Liver (tissue), 9 donors: Measurements from ENCODE around the gene NUDT8. TPM values are rescaled to one million over a fixed set of nuclear protein-coding genes. Genes with fewer than 3 reads are reported as not detected.

ENCODE experiments used
- DNase-seq: peaks from one replicate; pipeline ENCODE4 v3.0.0-alpha.2; 2017; ENCODE audit warnings: low spot score
- H3K27ac ChIP-seq, 2 donors: one replicate each; pipeline ENCODE4 v1.7.0; 2013; ENCODE audit warnings: inconsistent platforms in 2 of 2, low read length in 2 of 2, control low read depth in 1 of 2, low read depth in 1 of 2, mild to moderate bottlenecking in 1 of 2
- H3K27me3 ChIP-seq, 4 donors: one replicate each; pipeline versions ENCODE4 v1.6.1 to v1.7.0; 2013; ENCODE audit warnings: low read length in 3 of 4, inconsistent platforms in 1 of 4, mild to moderate bottlenecking in 1 of 4, moderate library complexity in 1 of 4; ENCODE audit not compliant: control insufficient read depth in 4 of 4, insufficient read depth in 4 of 4
- H3K36me3 ChIP-seq, 4 donors: one replicate each; pipeline versions ENCODE4 v1.6.1 to v1.7.0; 2013; ENCODE audit warnings: low read length in 3 of 4, mild to moderate bottlenecking in 3 of 4, low read depth in 1 of 4, moderate library complexity in 1 of 4; ENCODE audit not compliant: control insufficient read depth in 4 of 4, insufficient read depth in 3 of 4
- H3K4me1 ChIP-seq, 4 donors: one replicate each; pipeline versions ENCODE4 v1.6.1 to v1.7.0; 2013; ENCODE audit warnings: low read length in 3 of 4, mild to moderate bottlenecking in 3 of 4, moderate library complexity in 1 of 4; ENCODE audit not compliant: control insufficient read depth in 4 of 4, insufficient read depth in 4 of 4
- H3K4me3 ChIP-seq, 3 donors: one replicate each; pipeline versions ENCODE4 v1.6.1 to v1.7.0; 2013; ENCODE audit warnings: low read length in 3 of 3, control low read depth in 1 of 3, low read depth in 1 of 3, mild to moderate bottlenecking in 1 of 3
- H3K9ac ChIP-seq, 2 donors: one replicate each; pipeline ENCODE4 v1.7.0; 2013; ENCODE audit warnings: low read length in 2 of 2, mild to moderate bottlenecking in 2 of 2, moderate library complexity in 2 of 2, control low read depth in 1 of 2, low read depth in 1 of 2
- H3K9me3 ChIP-seq, 4 donors: one replicate each; pipeline versions ENCODE4 v1.6.1 to v1.7.0; 2013; ENCODE audit warnings: low read length in 3 of 4; ENCODE audit not compliant: control insufficient read depth in 4 of 4
- EGR1 ChIP-seq, 2 donors: IDR thresholded peaks; 2 replicates each; pipeline ENCODE4 v1.6.1; 2016 to 2018; ENCODE audit warnings: antibody characterized with exemption in 2 of 2, low read depth in 2 of 2
- FOXA1 ChIP-seq: IDR thresholded peaks from 2 replicates; pipeline ENCODE4 v1.6.1; 2016; ENCODE audit warnings: antibody characterized with exemption
- FOXA2 ChIP-seq: IDR thresholded peaks from 2 replicates; pipeline ENCODE4 v1.6.1; 2016; ENCODE audit warnings: antibody characterized with exemption
- GABPA ChIP-seq, 2 donors: IDR thresholded peaks in 1 of 2; conservative IDR thresholded peaks in 1 of 2; 2 replicates each; pipeline ENCODE4 v1.6.1; 2016; ENCODE audit warnings: antibody characterized with exemption in 2 of 2, mild to moderate bottlenecking in 1 of 2, moderate library complexity in 1 of 2
- HNF4A ChIP-seq, 2 donors: conservative IDR thresholded peaks; 2 replicates each; pipeline ENCODE4 v1.6.1; 2016; ENCODE audit warnings: antibody characterized with exemption in 2 of 2, mild to moderate bottlenecking in 2 of 2
- HNF4G ChIP-seq: IDR thresholded peaks from 2 replicates; pipeline ENCODE4 v1.6.1; 2016; ENCODE audit warnings: antibody characterized with exemption
- JUND ChIP-seq, 2 donors: IDR thresholded peaks; 2 replicates each; pipeline ENCODE4 v1.6.1; 2016; ENCODE audit warnings: antibody characterized with exemption in 2 of 2
- NR2F2 ChIP-seq: IDR thresholded peaks from 2 replicates; pipeline ENCODE4 v1.6.1; 2016; ENCODE audit warnings: antibody characterized with exemption
- RAD21 ChIP-seq, 2 donors: IDR thresholded peaks; 2 replicates each; pipeline ENCODE4 v1.6.1; 2016; ENCODE audit warnings: antibody characterized with exemption in 2 of 2, mild to moderate bottlenecking in 2 of 2
- REST ChIP-seq: IDR thresholded peaks from 2 replicates; pipeline ENCODE4 v1.6.1; 2016; ENCODE audit warnings: antibody characterized with exemption, mild to moderate bottlenecking
- RXRA ChIP-seq, 2 donors: IDR thresholded peaks; 2 replicates each; pipeline ENCODE4 v1.6.1; 2017 to 2018; ENCODE audit warnings: antibody characterized with exemption in 2 of 2, mild to moderate bottlenecking in 1 of 2
- SP1 ChIP-seq: IDR thresholded peaks from 2 replicates; pipeline ENCODE4 v1.6.1; 2018; ENCODE audit warnings: antibody characterized with exemption, mild to moderate bottlenecking
- TAF1 ChIP-seq: conservative IDR thresholded peaks from 2 replicates; pipeline ENCODE4 v1.6.1; 2016; ENCODE audit warnings: antibody characterized with exemption, mild to moderate bottlenecking
- YY1 ChIP-seq: IDR thresholded peaks from 2 replicates; pipeline ENCODE4 v1.6.1; 2016; ENCODE audit warnings: antibody characterized with exemption, mild to moderate bottlenecking
- WGBS: extraction: QIAGEN DNeasy Blood & Tissue Kit; methylation state at CpG from one replicate; pipeline ENCODE4 v1.1.7; 2013; 5-methylcytosine and 5-hydroxymethylcytosine counted together
- polyA plus RNA-seq, 2 donors: library from polyadenylated mRNA; stranded (reverse) in 1 of 2; unstranded in 1 of 2; fragments of 200-250 nt in 1 of 2; fragments of >200 nt in 1 of 2; fragmentation: Nextera tagmentation in 1 of 2; extraction: Ambion mirVana in 1 of 2; gene quantifications; one replicate each; pipeline versions ENCODE4 v1.2.1 to v1.2.3, GENCODE V29; 2013 to 2015
- total RNA-seq, 2 donors: library from RNA; depleted of rRNA; stranded (reverse); fragments of >200 nt; gene quantifications; one replicate each; pipeline ENCODE4 v1.2.3, GENCODE V29; 2014
- TF ChIP-seq, protein P1 (sequence below): IDR thresholded peaks from 2 replicates; pipeline ENCODE4 v1.6.1; 2016; ENCODE audit warnings: antibody characterized with exemption
- TF ChIP-seq, protein P2 (sequence below): fragments of 150-350 bp; IDR thresholded peaks from 2 replicates; pipeline ENCODE4 v1.5.1; 2017; ENCODE audit warnings: improper control_type of control experiment, low read depth, low read length; ENCODE audit not compliant: missing input control
- TF ChIP-seq, protein P3 (sequence below): IDR thresholded peaks from 2 replicates; pipeline ENCODE4 v1.6.1; 2016; ENCODE audit warnings: antibody characterized with exemption
- TF ChIP-seq, protein P4 (sequence below): IDR thresholded peaks from 2 replicates; pipeline ENCODE4 v1.6.1; 2016; ENCODE audit warnings: antibody characterized with exemption
- donor health status: healthy.
- donor health status: healthy.
- donor health status: healthy.
- donor health status: healthy.
- donor health status: healthy.

Gene NUDT8
- total and polyA plus RNA-seq, 4 donors, result 19.5 to 66.9 (median 24.4) TPM

DNA sequence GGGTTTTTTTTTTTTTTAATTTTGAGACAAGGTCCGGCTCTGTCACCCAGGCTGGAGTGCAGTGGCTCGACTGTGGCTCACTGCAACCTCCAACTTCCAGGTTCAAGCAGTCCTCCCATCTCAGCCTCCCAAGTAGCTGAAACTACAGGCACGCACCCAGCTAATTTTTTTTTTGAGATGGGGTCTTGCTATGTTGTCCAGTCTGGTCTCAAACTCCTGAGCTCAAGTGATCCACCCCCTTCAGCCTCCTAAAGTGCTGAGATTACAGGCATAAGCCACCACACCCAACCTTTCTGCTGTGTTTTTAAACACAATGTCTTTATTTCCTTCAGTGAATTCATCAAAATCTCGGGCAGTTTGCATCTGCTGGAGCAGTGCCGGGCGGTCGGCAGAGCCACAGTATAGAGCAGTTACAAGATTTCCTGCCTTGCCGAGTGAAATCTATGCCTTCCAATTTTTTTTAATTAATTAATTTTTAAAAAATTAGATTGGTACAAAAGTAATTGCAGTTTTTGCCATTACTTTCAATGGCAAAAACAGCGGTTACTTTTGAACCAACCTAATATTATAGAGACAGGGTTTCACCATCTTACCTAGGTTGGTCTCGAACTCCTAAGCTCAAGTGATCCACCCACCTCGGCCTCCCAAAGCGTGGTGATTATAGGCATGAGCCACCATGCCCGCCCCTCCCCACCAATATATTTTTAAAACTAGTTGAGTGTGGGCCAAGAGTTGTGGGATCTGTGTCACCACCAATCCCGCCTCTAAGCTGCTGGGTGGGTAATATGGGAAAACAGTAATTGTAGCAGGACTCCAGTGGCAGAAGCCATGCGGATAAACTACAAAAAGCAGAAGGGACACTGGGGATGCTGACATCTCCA, 23.5 kb upstream of the NUDT8 start:
- no peak for DNase-seq
- Histone ChIP-seq H3K27ac (no peak overlapping the region), H3K4me1 (peaks cover 2 to 18% (median 11%) of the 10 kb centered on the region in 4 donors), H3K27me3 (no peaks in the 10 kb centered on the region), H3K4me3 (no peak overlapping the region), H3K9me3 (no peaks in the 10 kb centered on the region), H3K36me3 (no peaks in the 10 kb centered on the region), H3K9ac (no peak overlapping the region)
- WGBS, result 87% methylated on average over 15 of the region's 15 CpGs
- TF ChIP-seq FOXA2 (no peak), SP1 (no peak), JUND (IDR thresholded peaks at IDR 0.05) (no peak), TAF1 (no peak), EGR1 (IDR thresholded peaks at IDR 0.05; ENCODE audit: low read depth in 2 of 2) (no peak), YY1 (no peak), FOXA1 (no peak), HNF4G (no peak), NR2F2 (no peak), GABPA (IDR thresholded peaks at IDR 0.05 in 1 of 2, conservative IDR thresholded peaks at IDR 0.05 in 1 of 2) (no peak), HNF4A (conservative IDR thresholded peaks at IDR 0.05) (no peak), RAD21 (IDR thresholded peaks at IDR 0.05) (no peak), RXRA (IDR thresholded peaks at IDR 0.05) (no peak), REST (no peak)
- TF ChIP-seq, protein P1, sequence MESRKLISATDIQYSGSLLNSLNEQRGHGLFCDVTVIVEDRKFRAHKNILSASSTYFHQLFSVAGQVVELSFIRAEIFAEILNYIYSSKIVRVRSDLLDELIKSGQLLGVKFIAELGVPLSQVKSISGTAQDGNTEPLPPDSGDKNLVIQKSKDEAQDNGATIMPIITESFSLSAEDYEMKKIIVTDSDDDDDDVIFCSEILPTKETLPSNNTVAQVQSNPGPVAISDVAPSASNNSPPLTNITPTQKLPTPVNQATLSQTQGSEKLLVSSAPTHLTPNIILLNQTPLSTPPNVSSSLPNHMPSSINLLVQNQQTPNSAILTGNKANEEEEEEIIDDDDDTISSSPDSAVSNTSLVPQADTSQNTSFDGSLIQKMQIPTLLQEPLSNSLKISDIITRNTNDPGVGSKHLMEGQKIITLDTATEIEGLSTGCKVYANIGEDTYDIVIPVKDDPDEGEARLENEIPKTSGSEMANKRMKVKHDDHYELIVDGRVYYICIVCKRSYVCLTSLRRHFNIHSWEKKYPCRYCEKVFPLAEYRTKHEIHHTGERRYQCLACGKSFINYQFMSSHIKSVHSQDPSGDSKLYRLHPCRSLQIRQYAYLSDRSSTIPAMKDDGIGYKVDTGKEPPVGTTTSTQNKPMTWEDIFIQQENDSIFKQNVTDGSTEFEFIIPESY, result no peak
- TF ChIP-seq, protein P2, sequence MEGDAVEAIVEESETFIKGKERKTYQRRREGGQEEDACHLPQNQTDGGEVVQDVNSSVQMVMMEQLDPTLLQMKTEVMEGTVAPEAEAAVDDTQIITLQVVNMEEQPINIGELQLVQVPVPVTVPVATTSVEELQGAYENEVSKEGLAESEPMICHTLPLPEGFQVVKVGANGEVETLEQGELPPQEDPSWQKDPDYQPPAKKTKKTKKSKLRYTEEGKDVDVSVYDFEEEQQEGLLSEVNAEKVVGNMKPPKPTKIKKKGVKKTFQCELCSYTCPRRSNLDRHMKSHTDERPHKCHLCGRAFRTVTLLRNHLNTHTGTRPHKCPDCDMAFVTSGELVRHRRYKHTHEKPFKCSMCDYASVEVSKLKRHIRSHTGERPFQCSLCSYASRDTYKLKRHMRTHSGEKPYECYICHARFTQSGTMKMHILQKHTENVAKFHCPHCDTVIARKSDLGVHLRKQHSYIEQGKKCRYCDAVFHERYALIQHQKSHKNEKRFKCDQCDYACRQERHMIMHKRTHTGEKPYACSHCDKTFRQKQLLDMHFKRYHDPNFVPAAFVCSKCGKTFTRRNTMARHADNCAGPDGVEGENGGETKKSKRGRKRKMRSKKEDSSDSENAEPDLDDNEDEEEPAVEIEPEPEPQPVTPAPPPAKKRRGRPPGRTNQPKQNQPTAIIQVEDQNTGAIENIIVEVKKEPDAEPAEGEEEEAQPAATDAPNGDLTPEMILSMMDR, result no peak
- TF ChIP-seq, protein P3, sequence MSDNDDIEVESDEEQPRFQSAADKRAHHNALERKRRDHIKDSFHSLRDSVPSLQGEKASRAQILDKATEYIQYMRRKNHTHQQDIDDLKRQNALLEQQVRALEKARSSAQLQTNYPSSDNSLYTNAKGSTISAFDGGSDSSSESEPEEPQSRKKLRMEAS, result no peak
- TF ChIP-seq, protein P4, sequence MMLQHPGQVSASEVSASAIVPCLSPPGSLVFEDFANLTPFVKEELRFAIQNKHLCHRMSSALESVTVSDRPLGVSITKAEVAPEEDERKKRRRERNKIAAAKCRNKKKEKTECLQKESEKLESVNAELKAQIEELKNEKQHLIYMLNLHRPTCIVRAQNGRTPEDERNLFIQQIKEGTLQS, result no peak
